NCI-H2029 (cell line): ENCODE measurements around the gene TRPT1.

Source experiments
- DNase-seq: peaks from one replicate; lab custom pipeline; 2025; lab: John Stamatoyannopoulos, UW

The TRPT1 gene

DNA sequence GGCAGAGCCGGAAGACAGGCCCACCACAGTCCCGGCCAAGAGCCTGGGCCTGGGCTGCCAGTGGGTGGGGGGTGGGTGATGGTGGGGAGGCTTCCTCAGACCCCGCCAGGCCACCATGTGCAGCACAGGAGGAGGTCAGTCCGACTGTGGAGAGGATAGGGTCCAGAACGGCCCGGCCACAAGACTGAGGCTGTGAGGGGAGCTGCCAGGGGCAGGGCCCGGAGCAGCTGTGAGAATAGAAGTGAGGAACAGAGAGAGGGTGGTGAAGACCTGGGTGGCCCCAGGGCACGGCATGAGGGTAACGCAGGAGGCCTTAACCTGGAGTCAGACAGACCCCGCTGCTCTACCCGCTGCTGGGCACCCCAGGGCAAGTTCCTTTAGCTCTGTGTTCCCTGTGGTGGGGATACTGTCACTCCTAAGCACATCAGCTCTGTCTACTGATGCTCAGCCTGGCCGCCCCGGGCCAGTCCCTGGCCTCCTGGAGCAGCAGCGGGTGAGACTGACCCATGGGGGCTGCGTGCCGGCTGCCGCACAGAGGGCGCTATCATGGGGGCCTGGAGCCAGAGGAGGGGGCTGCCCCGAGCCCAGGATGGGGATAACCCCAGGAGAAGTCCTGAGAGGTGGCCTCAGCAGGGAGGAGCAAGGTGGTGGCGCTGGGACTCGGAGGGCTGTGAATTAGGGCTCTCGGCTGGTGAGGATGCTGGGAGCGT is 17.7 kb downstream of the TRPT1 start:
- DNase-seq, result no peak

DNA sequence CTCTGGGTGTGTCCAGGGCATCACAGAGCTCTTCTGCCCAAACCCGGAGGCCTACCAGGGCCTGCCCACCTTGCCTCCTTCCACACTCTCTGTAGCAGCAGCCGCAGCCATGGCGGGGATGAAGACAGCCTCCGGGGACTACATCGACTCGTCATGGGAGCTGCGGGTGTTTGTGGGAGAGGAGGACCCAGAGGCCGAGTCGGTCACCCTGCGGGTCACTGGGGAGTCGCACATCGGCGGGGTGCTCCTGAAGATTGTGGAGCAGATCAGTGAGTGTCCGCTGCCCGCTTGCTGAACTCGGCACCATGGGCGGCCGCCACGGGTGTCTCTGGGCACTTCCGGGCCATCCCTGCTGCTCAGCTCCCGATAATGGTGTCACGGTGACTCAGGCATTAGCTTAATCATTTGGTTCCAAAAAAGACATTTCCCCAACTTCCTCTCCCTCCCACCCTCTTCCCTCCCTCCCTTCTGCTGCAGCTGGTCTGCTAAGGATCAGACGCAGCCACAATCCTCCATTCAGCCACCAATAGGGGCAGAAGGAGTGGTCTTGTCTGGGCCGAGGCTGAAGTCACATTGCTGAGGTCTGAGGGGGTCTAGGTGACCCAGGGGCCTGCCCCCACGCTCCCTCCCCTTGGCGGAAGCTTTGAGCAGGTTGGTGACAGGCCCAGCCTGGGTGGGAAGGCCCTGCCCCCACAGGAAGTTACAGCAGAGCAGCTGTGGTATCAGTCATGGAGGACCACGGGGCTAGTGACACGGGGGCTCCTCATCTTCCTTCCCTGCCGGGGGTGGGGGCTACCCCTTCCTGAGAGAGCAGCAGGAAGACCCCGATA is 18.5 kb downstream of the TRPT1 start:
- no peak for DNase-seq

- no peak for DNase-seq
Observed at GRCh38 chr11:64206457-64207255, 19.3 kb downstream of the TRPT1 start, which contains the start of gene FERMT3. TSS of gene FERMT3 (plus strand) at chr11:64206721. CDS start at chr11:64207365, 644 bp downstream.

DNA sequence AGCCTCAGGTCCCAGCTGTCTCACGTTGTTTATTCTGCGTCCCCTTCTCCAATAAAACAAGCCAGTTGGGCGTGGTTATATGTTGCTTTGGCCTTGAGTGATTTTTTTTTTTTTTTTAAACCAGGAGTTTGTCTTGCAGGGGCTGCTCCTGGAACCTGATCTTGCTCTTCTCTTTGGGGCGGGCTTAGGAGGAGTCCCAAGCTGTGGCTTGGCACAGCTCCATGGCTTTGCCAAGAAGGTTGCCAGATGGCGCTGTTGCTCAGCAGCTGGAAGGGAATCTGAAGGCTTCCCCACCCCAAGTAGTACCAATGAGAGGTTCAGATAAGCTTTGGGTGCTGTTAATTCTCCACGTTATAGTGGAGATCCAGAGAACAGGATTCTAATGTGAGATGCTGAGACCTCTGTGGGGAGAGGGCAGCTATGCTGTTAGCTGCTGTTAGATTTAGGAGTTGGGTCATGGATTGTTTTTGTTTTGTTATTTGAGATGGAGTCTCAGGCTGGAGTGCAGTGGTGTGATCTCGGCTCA is 21.5 kb downstream of the TRPT1 start:
- peak; percentile 88 for DNase-seq

DNA sequence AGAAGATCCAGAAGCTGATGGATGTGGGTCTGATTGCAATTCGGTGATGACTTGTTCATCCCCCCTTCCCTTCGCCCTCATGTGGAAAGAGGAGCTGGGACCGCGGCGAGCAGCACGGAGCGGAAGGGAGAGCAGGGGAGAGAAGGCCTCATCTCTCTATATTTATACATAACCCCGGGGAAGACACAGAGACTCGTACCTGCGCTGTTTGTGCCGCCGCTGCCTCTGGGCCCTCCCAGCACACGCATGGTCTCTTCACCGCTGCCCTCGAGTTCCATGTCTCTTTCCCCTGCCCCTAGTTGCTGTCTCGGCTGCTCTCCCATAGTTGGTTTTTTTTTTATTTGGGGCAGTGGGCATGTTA is 21.9 kb downstream of the TRPT1 start:
- DNase-seq, result no peak

DNA sequence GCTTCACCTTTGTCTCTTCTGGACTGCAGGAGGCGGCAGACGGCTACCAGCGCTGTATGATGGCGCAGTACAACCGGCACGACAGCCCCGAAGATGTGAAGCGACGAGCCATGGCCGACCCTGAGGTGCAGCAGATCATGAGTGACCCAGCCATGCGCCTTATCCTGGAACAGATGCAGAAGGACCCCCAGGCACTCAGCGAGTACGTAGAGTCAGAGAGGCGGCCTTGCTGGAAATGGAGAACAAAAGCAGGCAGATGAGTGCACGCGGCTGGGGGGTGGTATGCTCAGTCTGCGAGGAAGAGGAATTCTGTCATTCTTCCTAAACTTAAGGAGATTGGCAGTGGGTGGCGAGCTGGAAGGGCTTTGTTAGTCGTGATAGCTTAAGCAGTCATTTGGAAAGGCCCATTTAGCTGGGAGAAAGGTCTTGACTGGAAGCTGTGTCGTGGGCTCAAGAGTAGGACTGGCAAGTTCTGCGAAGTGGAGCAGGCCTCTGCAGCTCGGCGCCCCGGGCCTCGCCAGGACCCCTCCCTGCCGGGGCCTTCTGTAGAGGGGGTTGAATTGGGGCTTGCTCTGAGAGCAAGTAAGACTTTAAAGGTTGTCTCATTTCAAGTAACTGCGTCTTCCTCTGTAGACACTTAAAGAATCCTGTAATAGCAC is 22.4 kb downstream of the TRPT1 start:
- DNase-seq, result no peak

DNA sequence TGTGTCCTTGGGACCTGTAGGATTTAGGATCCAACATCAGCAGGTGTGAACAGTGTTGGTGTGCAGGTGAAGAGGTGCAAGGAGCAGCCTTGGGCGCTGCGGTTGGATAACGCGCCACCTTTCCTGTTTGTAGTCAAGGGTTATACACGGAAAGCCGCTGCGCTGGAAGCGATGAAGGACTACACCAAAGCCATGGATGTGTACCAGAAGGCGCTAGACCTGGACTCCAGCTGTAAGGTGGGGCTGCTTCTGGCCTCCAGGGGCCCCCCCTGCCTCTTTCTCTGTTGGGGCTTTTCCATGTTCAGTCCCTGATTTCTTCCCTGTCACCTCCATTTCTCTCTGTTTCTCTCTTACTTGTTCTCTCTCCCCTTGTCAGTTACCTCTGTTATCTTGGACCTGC is 23.0 kb downstream of the TRPT1 start:
- DNase-seq, result no peak

DNA sequence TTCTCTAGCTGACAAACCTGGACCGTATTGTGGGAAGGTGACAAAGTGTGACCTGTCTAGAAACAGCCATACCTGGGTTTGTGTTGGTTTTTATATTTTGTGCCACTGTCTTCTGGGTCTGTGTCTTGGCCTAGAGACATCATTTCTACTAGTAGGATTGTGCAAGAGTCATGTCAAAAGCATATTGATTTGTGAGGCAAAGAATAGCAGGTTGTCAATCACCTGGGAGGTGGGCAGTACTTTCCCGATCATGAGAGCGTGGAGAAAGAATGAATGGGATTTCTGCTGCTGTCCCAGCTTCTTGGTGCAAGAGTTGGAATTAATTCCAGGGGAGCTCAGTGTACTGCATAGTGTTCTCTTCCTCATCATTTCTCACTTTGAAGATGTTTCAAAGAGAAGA is 24.4 kb downstream of the TRPT1 start:
- DNase-seq, result no peak

GRCh38 chr11:64198511-64198910 is 27.5 kb downstream of the TRPT1 start:
- DNase-seq, result no peak

DNA sequence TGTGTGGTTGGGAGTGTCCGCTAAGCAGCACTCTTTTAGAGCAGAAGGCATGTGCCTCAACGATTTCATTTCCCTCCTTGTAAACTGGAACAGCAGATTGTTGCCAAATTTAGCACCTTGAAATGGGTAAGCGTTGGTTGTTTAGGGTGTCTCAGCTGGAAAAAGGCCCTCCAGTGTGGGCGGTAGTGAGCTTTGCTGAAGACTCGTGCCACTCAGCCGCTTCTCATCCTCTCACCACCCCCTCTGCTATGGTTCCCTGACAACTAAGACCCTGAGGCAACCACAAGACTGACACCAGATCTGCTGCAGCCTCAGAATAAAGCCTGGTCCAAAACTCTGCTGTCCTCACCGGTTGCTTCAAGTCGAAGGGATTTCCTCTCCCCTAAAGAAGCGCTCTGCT is 29.4 kb downstream of the TRPT1 start:
- DNase-seq, result no peak

- no peak for DNase-seq
Observed at GRCh38 chr11:64192434-64192833, 33.6 kb downstream of the TRPT1 start.

DNA sequence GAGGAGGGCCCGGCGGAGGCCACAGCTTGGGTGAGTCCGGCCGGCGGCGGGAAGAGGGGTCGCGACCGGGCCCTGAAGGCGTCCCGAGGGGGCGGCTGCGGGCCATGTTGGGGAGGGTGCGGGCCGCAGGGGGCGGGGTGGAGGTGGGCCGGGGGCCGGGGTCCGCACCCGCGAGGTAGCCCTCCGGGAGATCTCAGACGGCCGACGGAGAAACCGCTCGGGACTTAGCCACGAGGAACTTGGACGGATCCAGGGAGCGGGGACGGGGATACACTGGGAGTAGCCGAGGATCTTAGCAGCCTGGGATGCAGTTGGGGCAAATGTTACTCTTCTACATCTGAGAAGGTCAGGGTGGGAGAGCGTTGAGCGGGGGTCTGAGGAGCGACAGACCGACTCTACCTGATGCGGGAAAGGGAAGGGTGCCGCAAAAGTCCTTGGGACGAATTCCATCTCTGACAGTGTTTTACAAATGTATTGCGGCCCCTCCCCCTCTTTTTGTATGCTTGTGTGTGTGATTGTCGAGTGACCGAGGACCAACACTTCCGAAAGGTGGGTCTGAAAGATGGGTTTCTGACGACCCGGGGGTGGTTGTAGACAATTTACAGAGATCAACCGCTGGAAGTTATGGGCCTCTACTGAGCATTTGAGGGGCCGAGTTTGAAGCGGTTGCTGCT is 39.4 kb downstream of the TRPT1 start:
- no peak for DNase-seq

- DNase-seq, result peak; percentile 99
Observed at GRCh38 chr11:64185693-64186491, 40.1 kb downstream of the TRPT1 start, which contains the start of gene STIP1. TSS of gene STIP1 (plus strand) at chr11:64186171. CDS start at chr11:64186262, 91 bp downstream.

DNA sequence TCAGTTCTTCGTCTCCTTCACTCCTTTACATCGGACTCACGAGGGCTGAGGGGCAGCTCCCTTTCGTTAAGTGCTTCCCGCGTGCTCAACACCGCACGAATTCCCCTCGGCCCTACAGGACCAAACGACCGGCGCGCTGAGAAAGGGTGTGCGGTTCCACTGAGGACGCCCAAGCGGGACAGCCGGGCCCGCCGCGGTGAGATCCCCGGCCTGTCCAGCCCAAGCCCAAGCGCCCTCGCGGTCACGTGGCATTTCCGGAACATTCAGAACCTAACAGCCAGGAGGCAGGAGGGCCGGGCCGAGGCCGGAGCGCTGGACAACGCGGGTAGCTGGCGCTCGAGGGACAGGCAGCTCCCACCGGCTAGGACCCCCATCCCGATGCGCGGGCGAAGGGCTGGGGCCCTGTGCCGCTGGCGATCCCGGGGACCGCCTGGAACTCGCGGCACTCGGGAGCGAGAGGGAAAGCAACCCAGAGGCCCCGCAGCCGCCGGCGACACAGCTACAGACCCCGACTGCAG is 40.8 kb downstream of the TRPT1 start:
- DNase-seq, result peak; percentile 67

- no peak for DNase-seq
Observed at GRCh38 chr11:64183890-64184289, 42.1 kb downstream of the TRPT1 start.

GRCh38 chr11:64181506-64182411 is 44.2 kb downstream of the TRPT1 start:
- DNase-seq, result peak; percentile 65

- DNase-seq, result no peak
Observed at GRCh38 chr11:64180891-64181290, 45.1 kb downstream of the TRPT1 start.

DNA sequence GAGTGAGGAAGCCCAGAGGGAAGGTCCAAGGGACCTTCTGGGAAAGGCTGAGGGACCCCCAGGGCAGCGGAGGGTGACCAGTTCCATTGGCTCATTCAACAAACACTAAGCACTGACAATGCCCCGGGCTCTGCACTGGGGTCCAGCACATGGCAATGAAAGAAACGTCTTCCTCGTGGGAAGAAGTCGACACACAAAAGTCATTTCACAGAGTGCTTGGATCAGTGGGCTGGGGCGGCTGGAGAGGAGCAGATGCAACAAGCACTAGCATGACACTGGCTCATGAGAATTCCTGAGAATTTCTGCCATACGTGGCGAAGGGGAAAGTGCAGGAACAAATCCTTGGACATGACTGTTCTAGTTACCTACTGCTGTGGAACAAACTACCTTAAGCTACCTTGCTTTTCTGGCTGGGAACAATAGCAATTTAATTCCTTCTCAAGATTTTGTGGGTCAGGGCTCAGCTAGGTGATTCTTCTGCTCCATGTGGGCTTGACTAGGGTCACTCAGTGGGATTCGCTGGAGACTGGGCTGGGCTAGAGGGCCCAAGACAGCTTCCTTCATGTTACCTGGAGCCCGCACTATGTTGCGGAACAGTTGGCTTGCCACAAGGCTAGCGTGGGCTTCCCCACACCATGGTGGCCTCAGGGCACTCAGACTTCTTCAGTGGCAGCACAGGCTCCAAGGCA is 46.9 kb downstream of the TRPT1 start:
- DNase-seq, result no peak
